Dedifferentiated amniotic fluid mesenchymal stem cell (primary cell): ENCODE results near the gene KCNQ1OT1.

Experiments
- DNase-seq: peaks from one replicate; pipeline ENCODE4 v3.0.0-alpha.2; 2016; ENCODE audit errors: extremely low spot score

The KCNQ1OT1 gene

DNA sequence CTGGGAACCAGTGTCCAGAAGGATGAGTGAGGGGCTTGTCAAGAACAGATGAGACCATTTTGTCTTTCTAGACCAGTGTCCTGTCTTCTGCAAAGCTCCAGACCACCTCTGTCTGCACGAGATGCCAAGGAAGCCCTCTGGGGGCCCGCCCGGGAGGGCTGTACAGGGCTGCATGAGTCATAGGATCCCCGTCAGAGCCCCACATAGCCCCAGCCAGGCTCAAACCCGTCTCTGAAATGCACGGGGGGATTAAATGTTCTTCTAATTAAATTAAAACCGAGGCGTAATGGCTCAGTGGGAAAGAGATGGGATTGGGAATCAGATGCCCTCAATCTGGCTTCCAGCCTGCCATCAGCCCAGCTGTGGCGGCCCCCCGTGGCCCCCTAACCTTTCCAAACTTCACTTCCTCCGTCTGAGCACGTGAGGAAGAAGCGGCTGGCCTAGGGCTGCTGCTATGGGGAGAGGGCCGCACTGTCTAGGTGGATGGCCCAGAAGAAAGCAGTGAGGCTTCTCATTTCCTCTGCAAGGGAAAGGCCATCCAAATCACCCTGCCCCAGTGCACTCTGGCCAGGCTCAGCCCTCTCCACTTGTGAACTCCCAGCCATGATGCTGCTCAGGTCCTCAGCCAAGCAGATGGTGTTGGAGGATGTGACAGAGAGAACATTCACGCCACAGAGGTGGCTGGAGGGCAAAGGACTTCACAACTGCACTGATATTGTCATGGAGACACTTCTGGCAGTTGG lies 32.8 kb downstream of the KCNQ1OT1 start:
- DNase-seq = no peak

DNA sequence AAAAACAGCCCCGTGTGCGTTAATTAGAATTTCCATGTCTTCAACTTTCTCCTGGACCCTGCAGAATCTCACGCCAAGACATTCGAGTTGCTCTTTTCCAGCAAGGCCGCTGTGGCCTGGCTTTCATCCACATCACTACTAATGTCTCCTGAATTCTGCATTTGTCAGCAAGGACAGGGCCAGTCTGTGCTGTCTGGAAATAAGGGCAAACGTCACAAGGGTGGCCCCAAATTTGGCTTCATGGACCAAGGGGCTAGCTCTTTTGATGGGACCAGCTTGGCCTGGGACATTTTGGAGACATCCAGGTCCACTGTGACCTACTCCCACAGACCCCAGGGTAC lies 33.4 kb downstream of the KCNQ1OT1 start:
- no peak for DNase-seq

DNA sequence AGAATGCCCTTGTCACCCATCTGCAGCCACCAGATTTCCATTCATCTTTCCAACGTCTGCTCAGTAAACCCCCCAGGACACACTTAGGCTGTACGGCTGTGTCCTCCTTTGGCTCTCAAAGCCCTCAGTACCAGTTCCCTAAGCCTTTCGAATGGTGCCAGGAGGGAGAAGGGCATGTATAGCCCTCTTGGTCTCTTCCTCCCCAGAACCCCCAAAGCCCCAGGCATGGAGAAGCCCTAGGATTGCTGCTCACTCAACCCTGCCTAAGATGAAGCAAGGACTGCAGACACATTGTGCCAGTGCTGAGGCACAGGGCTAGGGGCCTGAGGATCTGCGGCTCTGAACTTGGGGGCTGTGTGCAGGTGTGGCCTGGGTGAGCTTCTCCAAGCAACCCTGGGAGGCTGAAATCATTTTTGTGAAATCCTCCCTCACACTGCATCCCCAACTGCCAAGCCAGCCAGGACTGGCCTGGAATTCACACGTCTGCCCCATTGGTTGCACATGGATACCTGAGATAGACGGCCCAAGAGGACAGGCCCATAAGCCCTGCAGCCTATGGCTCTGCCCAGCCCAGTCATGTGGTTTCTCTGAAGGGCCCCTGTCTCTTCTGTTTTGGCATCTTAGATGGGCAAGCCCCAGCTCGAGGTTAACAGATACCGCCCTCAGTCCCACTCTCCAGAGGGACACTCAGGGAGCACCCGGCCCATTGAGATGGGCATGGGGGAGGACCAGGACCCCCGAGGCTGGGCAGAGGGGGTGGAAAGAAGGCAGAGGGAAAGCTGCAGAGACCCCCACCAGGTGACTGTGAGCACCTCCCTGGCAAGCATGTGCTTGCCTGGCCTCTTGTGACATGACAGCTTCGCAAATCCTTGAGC lies 34.0 kb downstream of the KCNQ1OT1 start:
- no peak for DNase-seq

DNA sequence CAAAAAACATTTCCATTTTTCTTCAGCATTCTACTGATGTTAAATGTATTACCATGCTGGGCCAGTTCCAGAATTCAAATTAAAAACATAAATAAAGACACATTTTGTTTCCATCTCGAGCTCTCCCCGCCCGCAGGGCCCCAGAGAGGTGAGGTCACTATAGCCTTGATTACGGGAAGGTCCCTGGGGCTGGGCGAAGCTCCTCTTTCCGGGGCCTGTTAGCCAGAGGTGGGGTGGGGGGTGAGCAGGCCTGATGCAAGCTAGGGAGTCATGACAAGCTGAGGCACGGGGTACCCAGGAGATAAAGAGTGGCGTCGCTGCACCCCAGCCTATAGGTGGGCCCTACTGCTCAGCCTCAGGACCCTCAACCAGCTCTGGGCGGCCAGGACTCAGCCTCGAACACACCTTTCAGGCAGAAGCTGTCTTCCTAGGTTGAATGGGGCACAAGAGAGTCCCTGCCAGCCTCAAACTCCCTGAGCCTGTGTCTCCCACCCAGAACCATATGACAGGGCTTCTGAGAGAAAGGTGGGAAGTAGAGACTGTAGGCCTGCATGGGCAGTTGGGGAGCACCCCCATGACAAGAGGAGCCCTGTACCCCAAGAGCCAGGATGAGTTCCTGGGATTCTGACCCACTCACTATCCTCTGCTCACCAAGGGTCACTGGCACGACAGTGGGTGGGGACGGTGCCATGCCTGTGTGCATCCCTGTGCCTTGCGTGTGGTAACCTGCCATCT lies 34.8 kb downstream of the KCNQ1OT1 start:
- no peak for DNase-seq

DNA sequence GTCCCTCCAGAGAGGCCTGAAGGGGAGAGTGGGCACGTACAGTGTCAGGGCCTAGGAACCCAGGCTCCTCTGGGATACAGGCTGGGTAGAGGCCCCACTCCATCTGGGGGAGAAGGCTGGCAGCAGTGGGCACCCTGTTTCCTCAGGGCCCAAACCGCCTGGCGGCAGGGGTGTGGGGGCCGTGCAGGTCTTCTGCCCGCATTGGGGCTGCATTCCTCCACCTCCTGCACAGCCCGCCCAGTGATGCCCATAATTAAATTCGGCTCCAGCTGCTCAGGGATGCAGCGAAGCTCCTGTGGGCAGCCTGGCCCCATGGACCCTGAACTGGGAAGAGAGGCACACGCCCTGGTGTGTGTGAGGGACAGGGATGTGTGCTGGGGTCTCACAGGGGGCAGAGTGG lies 35.4 kb downstream of the KCNQ1OT1 start:
- DNase-seq = no peak

DNA sequence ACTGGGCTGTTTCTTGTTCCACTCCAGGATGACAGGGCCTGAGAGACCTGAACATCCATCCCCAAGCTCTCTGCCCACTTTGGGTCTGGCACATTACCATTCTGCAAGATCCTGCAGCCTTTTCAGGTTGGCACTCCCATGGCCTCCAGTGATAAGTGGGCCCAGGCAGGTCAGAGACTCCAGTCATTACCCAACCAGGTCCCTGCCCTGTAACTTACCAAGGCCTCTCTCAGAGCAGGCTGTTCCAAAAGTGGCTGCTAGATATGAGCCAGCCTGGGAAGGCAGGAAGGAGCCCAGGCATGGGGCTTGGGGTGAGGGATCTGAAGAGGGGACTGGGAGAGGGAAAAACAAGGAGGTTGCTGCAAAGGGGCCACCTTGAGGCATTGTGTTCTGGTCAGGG lies 35.9 kb downstream of the KCNQ1OT1 start:
- DNase-seq = no peak

DNA sequence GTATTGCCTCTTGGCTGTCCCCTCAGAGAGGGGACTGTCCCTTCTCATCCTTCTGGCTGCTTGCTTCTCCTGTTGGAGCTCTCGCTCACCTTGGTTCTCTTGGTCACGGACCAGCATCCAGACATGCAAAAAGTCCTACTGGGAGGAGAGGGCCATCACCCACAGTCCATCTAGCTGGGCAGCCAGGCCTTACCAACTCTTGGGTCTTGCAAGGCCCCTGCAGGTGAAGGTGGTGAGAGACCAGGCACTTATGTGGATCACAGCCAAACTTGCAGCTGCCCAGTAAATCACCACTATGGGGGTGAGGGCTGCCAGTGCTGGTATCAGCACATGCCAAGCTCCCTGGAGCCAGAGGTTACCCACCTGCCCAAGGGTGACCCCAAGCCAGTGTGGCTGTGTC lies 36.3 kb downstream of the KCNQ1OT1 start:
- no peak for DNase-seq

DNA sequence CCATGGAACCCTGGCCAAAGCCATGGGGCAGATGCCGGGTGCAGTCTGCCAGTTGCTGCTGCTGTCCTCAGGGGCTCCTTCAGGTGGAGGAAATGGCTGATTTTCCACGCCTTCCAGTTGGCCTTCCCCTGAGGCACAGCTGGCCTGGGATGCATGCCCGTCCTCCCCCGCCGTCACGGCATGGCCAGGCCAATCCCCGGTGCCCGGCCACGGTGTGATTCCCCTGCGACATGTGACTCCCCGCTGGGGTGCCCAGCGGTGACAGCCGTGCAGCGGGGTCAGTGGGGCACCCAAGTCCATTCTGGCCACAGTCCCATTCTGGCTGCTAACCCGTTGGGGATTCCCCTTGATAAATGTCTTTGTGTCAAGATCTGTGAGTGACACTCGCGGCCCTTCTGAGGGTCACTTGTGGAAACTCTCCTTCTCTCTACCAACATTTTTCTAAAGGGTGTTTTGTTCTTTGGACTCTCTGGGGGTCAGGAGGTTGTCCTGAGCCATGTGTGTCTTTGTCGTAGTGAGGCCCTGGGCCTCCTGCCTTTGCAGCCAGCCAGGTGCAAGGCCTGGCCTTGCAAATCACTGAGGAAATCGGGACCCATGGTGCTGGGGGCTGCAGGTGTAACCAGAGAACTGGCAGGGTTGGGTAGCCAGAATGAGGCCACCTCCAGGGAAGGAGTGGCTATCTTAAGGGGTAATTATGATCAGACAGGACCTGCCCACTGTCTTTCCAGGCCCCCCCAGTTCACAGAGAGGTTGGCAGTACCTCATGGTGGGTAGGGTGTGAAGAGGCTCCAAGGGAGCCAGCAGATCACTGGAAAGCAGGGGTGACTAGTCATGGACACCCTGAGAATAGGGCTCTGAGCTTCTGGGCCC lies 37.1 kb downstream of the KCNQ1OT1 start:
- no peak for DNase-seq

DNA sequence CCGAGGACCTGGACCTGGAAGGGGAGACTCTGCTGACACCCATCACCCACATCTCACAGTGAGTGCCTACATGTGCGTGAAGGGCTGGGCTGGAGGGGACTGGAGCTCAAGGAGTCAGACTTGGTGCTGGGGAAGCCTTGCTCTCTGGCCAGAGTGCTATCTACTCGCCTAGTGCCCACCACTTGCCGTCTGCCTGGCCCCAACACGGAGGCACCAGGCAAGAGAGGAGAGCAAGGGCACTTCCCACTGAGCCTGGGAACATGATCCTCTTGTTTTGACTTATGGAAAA lies 37.8 kb downstream of the KCNQ1OT1 start:
- DNase-seq = no peak

DNA sequence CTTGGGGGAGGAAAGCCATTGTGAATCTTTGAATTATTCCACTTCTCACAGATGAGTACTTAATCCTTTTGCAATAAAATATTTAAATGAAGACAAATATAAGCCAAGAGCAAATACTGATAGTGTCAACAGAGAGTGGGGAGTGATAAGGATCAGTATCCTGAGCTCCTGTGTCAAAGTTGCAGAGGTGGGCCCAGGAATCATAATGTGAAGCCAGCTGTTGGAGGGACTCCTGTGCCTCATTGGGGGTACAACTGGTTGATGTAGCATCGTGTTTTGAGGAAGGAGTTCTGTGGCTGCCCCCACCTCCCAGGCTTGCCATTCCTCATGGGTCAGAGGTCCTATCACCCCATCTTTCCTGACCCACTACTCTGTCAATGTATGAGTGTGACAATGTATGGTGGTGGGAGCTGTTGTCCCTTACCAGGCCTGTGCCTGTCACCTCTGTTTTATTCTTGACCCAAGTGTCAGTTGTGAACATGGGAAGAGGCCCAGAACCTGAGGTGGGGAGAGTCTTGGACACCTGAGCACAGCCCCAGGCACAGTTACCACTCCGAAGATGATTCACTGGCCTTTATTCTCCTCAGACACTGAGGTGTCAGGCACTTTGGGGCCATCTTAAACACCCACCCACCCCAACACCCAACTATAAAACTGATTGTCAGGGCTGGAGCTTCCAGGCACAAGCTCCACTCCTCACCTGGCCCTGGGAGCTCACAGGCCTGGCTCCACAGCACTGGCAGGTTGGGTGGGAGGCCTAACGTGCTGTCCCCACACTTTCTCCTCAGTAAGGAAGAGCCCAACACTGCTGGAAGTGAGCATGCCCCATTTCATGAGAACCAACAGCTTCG lies 38.4 kb downstream of the KCNQ1OT1 start:
- no peak for DNase-seq

DNA sequence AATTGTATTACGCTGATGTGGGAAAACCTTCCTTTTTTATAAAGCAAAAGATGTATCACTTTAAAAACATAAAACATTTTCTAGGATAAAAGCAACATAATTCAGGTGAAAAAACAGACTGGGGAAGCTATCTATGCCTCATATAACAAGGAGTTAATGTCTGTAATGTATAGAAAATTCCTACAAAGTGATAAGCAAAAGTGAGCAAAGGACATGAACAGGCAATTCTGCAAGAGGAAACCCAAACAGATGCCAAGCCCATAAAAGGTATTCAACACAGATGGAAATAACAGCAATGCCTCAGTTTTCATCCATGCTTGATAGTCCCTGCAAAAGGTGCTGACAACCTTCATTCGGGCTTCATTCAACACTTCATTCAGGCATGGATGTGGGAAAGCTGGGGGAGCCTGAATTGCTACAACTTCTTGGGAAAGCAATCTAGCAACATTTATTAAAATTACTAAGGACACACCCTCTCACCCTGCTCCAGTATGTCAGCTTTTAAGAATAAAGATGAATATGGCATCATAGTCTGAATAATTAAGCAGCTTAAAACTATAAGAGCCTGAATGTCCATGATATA lies 39.3 kb downstream of the KCNQ1OT1 start:
- no peak for DNase-seq

DNA sequence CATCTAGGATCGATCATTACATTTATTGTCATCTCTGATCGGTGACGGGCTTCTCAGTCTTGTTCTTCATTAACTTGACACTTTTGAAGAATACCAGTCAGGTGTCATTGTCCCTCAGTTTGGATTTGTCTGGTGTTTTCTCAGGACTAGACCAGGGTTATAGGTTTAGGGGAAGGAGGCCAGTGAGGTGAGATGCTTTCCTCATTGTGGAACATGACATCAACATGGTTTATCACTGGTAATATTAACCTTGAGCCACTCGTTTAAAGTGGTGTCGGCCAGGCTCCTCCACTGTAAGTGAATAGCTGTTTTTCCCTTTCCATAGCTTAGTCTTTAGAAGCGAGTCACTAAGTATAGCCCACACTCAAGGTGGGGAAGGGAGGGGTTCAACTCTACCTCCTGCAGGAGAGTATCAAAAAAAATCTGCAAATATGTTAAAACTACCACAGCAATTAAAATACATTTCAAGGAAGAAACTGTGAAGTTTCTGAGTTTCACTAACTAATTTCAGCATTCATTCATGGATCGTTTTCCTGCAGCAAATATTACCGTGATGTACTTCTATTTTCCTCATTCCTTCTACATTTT lies 42.0 kb downstream of the KCNQ1OT1 start:
- no peak for DNase-seq

DNA sequence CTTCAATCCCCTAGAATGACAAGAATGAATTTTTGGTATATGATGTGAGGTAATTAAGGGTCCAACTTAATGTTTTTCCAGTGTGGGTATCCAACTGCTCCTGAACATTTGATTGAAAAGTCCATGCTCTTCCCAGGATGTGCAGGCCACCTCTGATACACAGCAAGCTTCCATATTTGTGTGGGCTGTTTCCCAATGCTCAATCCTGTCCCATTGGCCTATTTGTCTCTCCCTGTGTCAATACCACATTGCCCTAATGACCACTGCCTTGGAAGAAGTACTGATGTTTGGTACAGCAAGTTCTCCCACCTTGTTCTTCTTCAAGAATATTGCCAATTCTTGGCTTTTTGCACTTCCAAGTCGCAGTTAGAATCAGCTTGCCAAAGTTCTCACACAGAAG lies 42.9 kb downstream of the KCNQ1OT1 start:
- DNase-seq = no peak

DNA sequence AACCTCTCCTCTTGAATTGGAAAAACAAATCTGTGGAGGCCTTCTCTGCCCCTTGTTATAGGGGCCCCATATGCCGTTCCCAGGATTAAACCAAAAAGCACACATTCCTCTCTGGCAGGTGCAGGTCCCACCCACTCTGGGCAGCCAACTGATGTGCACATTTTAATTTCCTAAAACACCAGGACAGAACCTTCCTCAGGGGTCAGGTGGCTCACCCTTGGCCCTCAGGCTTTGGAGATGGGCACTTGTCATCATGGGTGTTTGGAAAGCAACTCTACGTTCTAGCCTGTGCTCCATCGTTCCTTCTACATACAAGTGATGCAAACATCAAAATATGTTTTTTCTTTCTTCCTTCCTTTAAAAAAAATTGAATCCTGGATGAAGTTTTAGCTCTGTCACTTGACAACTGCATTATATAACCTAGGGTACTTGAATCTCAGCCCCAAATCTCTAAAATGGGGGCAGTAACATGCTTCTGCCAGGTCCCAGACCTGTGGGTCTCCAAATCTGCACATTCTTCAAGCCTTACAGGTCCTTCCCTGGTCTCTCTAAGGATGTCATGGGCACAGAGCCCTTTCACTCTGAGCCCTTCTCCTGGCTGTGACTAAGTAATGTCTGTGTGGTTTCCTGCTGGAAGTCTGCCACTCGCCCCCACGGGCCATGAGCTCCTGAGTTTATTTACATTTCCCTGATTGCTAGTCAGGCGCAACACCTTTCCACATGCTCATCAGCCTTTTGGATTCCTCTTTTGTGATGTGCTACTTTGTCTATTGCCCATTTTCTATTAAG lies 43.8 kb downstream of the KCNQ1OT1 start:
- DNase-seq = no peak

DNA sequence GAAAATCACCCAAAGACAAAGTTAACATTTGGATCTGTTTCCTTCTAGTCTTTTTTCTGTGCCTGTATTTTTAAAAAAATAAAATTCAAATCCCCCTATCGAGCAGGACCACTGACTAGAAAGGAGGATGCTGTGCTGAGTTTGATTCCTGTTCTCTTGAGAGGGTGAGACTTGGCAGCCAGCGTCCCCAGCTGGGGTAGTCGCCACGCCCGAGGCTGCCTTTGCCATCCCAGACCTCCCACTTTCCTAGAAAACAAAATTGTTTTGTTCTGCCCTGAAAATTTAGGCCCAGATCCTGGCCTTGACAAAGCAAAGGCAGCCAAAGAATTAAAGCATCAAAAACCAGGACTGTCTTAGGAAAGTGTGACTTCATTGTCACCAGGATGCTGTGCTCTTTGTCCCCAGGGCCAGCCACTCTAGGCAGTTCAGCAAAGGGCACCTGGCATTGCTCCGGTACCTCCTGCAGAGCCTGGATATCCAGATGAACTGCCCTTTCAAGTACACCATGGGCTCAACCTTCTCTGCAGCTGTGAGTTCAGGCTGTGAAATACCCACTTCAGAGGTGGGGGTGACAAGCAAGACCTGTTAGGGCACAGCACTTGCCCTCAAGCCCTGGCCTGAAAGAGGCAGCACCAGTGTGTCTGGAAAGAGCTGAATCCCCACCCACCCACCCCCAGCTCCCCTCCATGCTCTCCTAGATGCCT lies 44.6 kb downstream of the KCNQ1OT1 start:
- no peak for DNase-seq

DNA sequence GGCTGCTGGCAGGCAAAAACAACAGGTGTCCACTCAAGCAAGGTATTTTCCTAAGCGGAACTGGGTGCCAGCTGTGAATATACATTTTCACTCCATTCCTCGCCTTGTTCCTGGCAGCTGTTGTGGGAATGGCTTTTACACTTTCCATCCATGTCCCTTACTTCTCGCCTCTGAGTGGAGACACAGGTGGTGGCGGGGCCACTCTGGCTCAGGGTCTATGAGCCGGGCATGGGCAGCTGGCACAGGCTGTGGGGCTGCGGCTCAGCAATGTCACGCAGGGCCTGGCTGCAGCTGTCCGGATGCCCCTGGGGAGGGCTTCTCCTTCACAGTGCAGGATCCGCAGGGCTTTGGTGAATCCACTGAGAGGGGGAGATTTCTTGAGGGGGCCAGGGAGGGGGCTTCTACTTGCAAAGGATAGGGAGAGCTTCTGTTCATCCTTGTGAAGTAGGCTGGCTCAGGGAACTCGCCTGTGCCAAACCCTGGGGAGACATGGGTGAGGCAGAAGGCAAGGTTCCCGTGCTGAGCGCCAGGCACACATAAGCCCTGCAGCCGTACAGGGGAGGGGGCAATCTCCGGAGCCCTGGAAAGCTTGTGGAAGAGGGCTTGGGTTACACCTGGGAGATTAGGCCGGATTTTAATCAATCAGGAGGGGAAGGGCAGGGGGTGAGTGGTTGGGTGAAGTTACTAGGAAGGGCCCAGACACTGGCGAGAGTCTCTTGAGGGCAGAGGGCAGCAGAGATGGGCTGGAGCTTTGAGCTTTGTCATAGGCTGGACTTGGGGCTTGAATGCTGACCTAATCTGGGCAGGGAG lies 45.7 kb downstream of the KCNQ1OT1 start:
- DNase-seq = no peak

DNA sequence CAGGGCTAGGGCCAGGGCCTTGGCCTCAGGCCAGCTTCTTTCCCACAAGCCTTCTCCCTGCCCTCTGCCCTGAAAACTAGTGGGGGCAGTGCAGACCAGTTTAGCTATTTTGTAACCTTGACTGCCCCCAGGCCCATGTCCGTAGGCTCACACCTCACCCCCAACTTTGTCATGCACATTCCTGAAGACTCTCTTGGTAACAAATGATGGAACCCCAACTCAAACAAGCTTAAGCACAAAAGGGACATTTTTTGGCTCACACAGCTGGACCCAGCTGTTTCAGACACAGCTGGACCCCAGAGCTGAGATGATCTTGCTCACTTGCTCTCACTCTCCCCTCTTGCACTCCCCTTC lies 46.6 kb downstream of the KCNQ1OT1 start:
- DNase-seq = no peak
